A549 (cell line): ENCODE data around the gene DEFB123.

Source experiments
- CBX8 ChIP-seq: fragments of 200-600 bp; sonication (generic); IDR thresholded peaks from 2 replicates; pipeline ENCODE4 v1.6.1; 2016
- CTCF ChIP-seq: fragments of >200 bp; sonication (Bioruptor Twin); formaldehyde crosslinking; IDR thresholded peaks from 3 replicates; pipeline ENCODE4 v1.5.1; 2016
- TF ChIP-seq, protein P1 (sequence below): IDR thresholded peaks from 2 replicates; pipeline ENCODE4 v1.6.1; 2012

- TF ChIP-seq CTCF = peak; percentile 24; the same call in 2 of the 3 replicates
- TF ChIP-seq, protein P1, sequence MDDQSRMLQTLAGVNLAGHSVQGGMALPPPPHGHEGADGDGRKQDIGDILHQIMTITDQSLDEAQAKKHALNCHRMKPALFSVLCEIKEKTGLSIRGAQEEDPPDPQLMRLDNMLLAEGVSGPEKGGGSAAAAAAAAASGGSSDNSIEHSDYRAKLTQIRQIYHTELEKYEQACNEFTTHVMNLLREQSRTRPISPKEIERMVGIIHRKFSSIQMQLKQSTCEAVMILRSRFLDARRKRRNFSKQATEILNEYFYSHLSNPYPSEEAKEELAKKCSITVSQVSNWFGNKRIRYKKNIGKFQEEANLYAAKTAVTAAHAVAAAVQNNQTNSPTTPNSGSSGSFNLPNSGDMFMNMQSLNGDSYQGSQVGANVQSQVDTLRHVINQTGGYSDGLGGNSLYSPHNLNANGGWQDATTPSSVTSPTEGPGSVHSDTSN = no peak
- no peak for TF ChIP-seq CBX8
Measured at GRCh38 chr20:31440012-31440659, at the start of gene DEFB123.
